ENCODE data around the gene MTA3.

The MTA3 gene

GRCh38 chr2:42652086-42652485 lies 83.7 kb downstream of the MTA3 start:
- Histone ChIP-seq H3K4me3 (ENCODE audit: low read depth in 1 of 5, low read length in 5 of 5) (no peak overlapping the region), H3K27me3 (ENCODE audit: control insufficient read depth in 5 of 5, insufficient read depth in 4 of 5, low read length in 5 of 5) (no peaks in the 10 kb centered on the region), H3K27ac (ENCODE audit: low read depth, low read length) (no peak overlapping the region), H3K9ac (ENCODE audit: low read length in 5 of 5) (no peak overlapping the region), H3K36me3 (ENCODE audit: control insufficient read depth in 5 of 5, insufficient read depth in 5 of 5, low read length in 5 of 5) (peaks cover 3 to 10% (median 4%) of the 10 kb centered on the region in 5 donors), H3K4me1 (ENCODE audit: control insufficient read depth in 5 of 5, insufficient read depth in 5 of 5, low read length in 5 of 5) (no peaks in the 10 kb centered on the region), H3K9me3 (ENCODE audit: control insufficient read depth in 5 of 5, low read length in 5 of 5) (no peaks in the 10 kb centered on the region)

GRCh38 chr2:42653039-42653438 lies 84.6 kb downstream of the MTA3 start:
- H3K4me3 ChIP-seq (ENCODE audit: low read depth in 1 of 5, low read length in 5 of 5), result no peak overlapping the region
- no peaks in the 10 kb centered on the region for H3K9me3 ChIP-seq (ENCODE audit: control insufficient read depth in 5 of 5, low read length in 5 of 5)
- H3K4me1 ChIP-seq (ENCODE audit: control insufficient read depth in 5 of 5, insufficient read depth in 5 of 5, low read length in 5 of 5), result no peaks in the 10 kb centered on the region
- no peak overlapping the region for H3K27ac ChIP-seq (ENCODE audit: low read depth, low read length)
- peaks cover 3 to 11% (median 5%) of the 10 kb centered on the region in 5 donors for H3K36me3 ChIP-seq (ENCODE audit: control insufficient read depth in 5 of 5, insufficient read depth in 5 of 5, low read length in 5 of 5)
- H3K27me3 ChIP-seq (ENCODE audit: control insufficient read depth in 5 of 5, insufficient read depth in 4 of 5, low read length in 5 of 5), result no peaks in the 10 kb centered on the region
- H3K9ac ChIP-seq (ENCODE audit: low read length in 5 of 5), result no peak overlapping the region

GRCh38 chr2:42653908-42654445 lies 85.5 kb downstream of the MTA3 start:
- Histone ChIP-seq H3K9me3 (ENCODE audit: control insufficient read depth in 5 of 5, low read length in 5 of 5) (no peaks in the 10 kb centered on the region), H3K9ac (ENCODE audit: low read length in 5 of 5) (no peak overlapping the region), H3K36me3 (ENCODE audit: control insufficient read depth in 5 of 5, insufficient read depth in 5 of 5, low read length in 5 of 5) (peaks cover 3 to 14% (median 7%) of the 10 kb centered on the region in 5 donors), H3K27me3 (ENCODE audit: control insufficient read depth in 5 of 5, insufficient read depth in 4 of 5, low read length in 5 of 5) (no peaks in the 10 kb centered on the region), H3K27ac (ENCODE audit: low read depth, low read length) (no peak overlapping the region), H3K4me3 (ENCODE audit: low read depth in 1 of 5, low read length in 5 of 5) (no peak overlapping the region), H3K4me1 (ENCODE audit: control insufficient read depth in 5 of 5, insufficient read depth in 5 of 5, low read length in 5 of 5) (no peaks in the 10 kb centered on the region)

GRCh38 chr2:42658306-42658705 lies 89.9 kb downstream of the MTA3 start:
- Histone ChIP-seq H3K9ac (ENCODE audit: low read length in 5 of 5) (no peak overlapping the region), H3K27ac (ENCODE audit: low read depth, low read length) (no peak overlapping the region), H3K27me3 (ENCODE audit: control insufficient read depth in 5 of 5, insufficient read depth in 4 of 5, low read length in 5 of 5) (no peaks in the 10 kb centered on the region), H3K36me3 (ENCODE audit: control insufficient read depth in 5 of 5, insufficient read depth in 5 of 5, low read length in 5 of 5) (peaks cover 3 to 18% (median 7%) of the 10 kb centered on the region in 5 donors), H3K4me3 (ENCODE audit: low read depth in 1 of 5, low read length in 5 of 5) (no peak overlapping the region), H3K9me3 (ENCODE audit: control insufficient read depth in 5 of 5, low read length in 5 of 5) (no peaks in the 10 kb centered on the region), H3K4me1 (ENCODE audit: control insufficient read depth in 5 of 5, insufficient read depth in 5 of 5, low read length in 5 of 5) (peaks cover 0 to 2% (median 0%) of the 10 kb centered on the region in 5 donors)

- Histone ChIP-seq H3K9me3 (ENCODE audit: control insufficient read depth in 5 of 5, low read length in 5 of 5) (no peaks in the 10 kb centered on the region), H3K27ac (ENCODE audit: low read depth, low read length) (no peak overlapping the region), H3K4me3 (ENCODE audit: low read depth in 1 of 5, low read length in 5 of 5) (no peak overlapping the region), H3K4me1 (ENCODE audit: control insufficient read depth in 5 of 5, insufficient read depth in 5 of 5, low read length in 5 of 5) (peaks cover 0 to 2% (median 0%) of the 10 kb centered on the region in 5 donors), H3K36me3 (ENCODE audit: control insufficient read depth in 5 of 5, insufficient read depth in 5 of 5, low read length in 5 of 5) (peaks cover 3 to 17% (median 7%) of the 10 kb centered on the region in 5 donors), H3K27me3 (ENCODE audit: control insufficient read depth in 5 of 5, insufficient read depth in 4 of 5, low read length in 5 of 5) (no peaks in the 10 kb centered on the region), H3K9ac (ENCODE audit: low read length in 5 of 5) (no peak overlapping the region)
These were observed 91.2 kb downstream of the MTA3 start for GRCh38 chr2:42659609-42660008.

GRCh38 chr2:42663106-42663780 lies 94.8 kb downstream of the MTA3 start:
- Histone ChIP-seq H3K27ac (ENCODE audit: low read depth, low read length) (no peak overlapping the region), H3K27me3 (ENCODE audit: control insufficient read depth in 5 of 5, insufficient read depth in 4 of 5, low read length in 5 of 5) (no peaks in the 10 kb centered on the region), H3K9ac (ENCODE audit: low read length in 5 of 5) (no peak overlapping the region), H3K4me1 (ENCODE audit: control insufficient read depth in 5 of 5, insufficient read depth in 5 of 5, low read length in 5 of 5) (peaks cover 0 to 2% (median 0%) of the 10 kb centered on the region in 5 donors), H3K9me3 (ENCODE audit: control insufficient read depth in 5 of 5, low read length in 5 of 5) (no peaks in the 10 kb centered on the region), H3K36me3 (ENCODE audit: control insufficient read depth in 5 of 5, insufficient read depth in 5 of 5, low read length in 5 of 5) (peaks cover 0 to 5% (median 3%) of the 10 kb centered on the region in 5 donors), H3K4me3 (ENCODE audit: low read depth in 1 of 5, low read length in 5 of 5) (no peak overlapping the region)

- Histone ChIP-seq H3K27me3 (ENCODE audit: control insufficient read depth in 5 of 5, insufficient read depth in 4 of 5, low read length in 5 of 5) (no peaks in the 10 kb centered on the region), H3K4me1 (ENCODE audit: control insufficient read depth in 5 of 5, insufficient read depth in 5 of 5, low read length in 5 of 5) (peaks cover 0 to 2% (median 0%) of the 10 kb centered on the region in 5 donors), H3K36me3 (ENCODE audit: control insufficient read depth in 5 of 5, insufficient read depth in 5 of 5, low read length in 5 of 5) (peaks cover 0 to 4% (median 0%) of the 10 kb centered on the region in 5 donors), H3K9ac (ENCODE audit: low read length in 5 of 5) (no peak overlapping the region), H3K27ac (ENCODE audit: low read depth, low read length) (no peak overlapping the region), H3K9me3 (ENCODE audit: control insufficient read depth in 5 of 5, low read length in 5 of 5) (no peaks in the 10 kb centered on the region), H3K4me3 (ENCODE audit: low read depth in 1 of 5, low read length in 5 of 5) (no peak overlapping the region)
These were observed 95.4 kb downstream of the MTA3 start for GRCh38 chr2:42663828-42664227.

GRCh38 chr2:42673989-42674579 lies 105.7 kb downstream of the MTA3 start:
- Histone ChIP-seq H3K9me3 (ENCODE audit: control insufficient read depth in 5 of 5, low read length in 5 of 5) (no peaks in the 10 kb centered on the region), H3K36me3 (ENCODE audit: control insufficient read depth in 5 of 5, insufficient read depth in 5 of 5, low read length in 5 of 5) (peaks cover 0 to 5% (median 3%) of the 10 kb centered on the region in 5 donors), H3K4me1 (ENCODE audit: control insufficient read depth in 5 of 5, insufficient read depth in 5 of 5, low read length in 5 of 5) (no peaks in the 10 kb centered on the region), H3K27me3 (ENCODE audit: control insufficient read depth in 5 of 5, insufficient read depth in 4 of 5, low read length in 5 of 5) (no peaks in the 10 kb centered on the region), H3K4me3 (ENCODE audit: low read depth in 1 of 5, low read length in 5 of 5) (no peak overlapping the region), H3K27ac (ENCODE audit: low read depth, low read length) (no peak overlapping the region), H3K9ac (ENCODE audit: low read length in 5 of 5) (no peak overlapping the region)

GRCh38 chr2:42675815-42676214 lies 107.4 kb downstream of the MTA3 start:
- Histone ChIP-seq H3K4me3 (ENCODE audit: low read depth in 1 of 5, low read length in 5 of 5) (no peak overlapping the region), H3K9me3 (ENCODE audit: control insufficient read depth in 5 of 5, low read length in 5 of 5) (no peaks in the 10 kb centered on the region), H3K27ac (ENCODE audit: low read depth, low read length) (no peak overlapping the region), H3K36me3 (ENCODE audit: control insufficient read depth in 5 of 5, insufficient read depth in 5 of 5, low read length in 5 of 5) (peaks cover 0 to 11% (median 3%) of the 10 kb centered on the region in 5 donors), H3K9ac (ENCODE audit: low read length in 5 of 5) (no peak overlapping the region), H3K27me3 (ENCODE audit: control insufficient read depth in 5 of 5, insufficient read depth in 4 of 5, low read length in 5 of 5) (no peaks in the 10 kb centered on the region), H3K4me1 (ENCODE audit: control insufficient read depth in 5 of 5, insufficient read depth in 5 of 5, low read length in 5 of 5) (no peaks in the 10 kb centered on the region)

GRCh38 chr2:42685303-42685702 lies 116.9 kb downstream of the MTA3 start:
- peaks cover 3 to 17% (median 6%) of the 10 kb centered on the region in 5 donors for H3K36me3 ChIP-seq (ENCODE audit: control insufficient read depth in 5 of 5, insufficient read depth in 5 of 5, low read length in 5 of 5)
- H3K4me3 ChIP-seq (ENCODE audit: low read depth in 1 of 5, low read length in 5 of 5), result no peak overlapping the region
- no peaks in the 10 kb centered on the region for H3K27me3 ChIP-seq (ENCODE audit: control insufficient read depth in 5 of 5, insufficient read depth in 4 of 5, low read length in 5 of 5)
- H3K27ac ChIP-seq (ENCODE audit: low read depth, low read length), result no peak overlapping the region
- no peak overlapping the region for H3K9ac ChIP-seq (ENCODE audit: low read length in 5 of 5)
- H3K4me1 ChIP-seq (ENCODE audit: control insufficient read depth in 5 of 5, insufficient read depth in 5 of 5, low read length in 5 of 5), result no peaks in the 10 kb centered on the region
- no peaks in the 10 kb centered on the region for H3K9me3 ChIP-seq (ENCODE audit: control insufficient read depth in 5 of 5, low read length in 5 of 5)

Data from subcutaneous abdominal adipose tissue (tissue), 5 donors.